ENCODE measurements around the gene UBTD2.

- no peak for TF ChIP-seq ZFP30 (CRISPR knock-in tag; IDR thresholded peaks at IDR 0.05)
- TF ChIP-seq OSR1 (CRISPR knock-in tag; IDR thresholded peaks at IDR 0.05), result no peak
- no peak for TF ChIP-seq GLIS3 (CRISPR knock-in tag; IDR thresholded peaks at IDR 0.05)
- no peak for TF ChIP-seq ZFP3 (CRISPR knock-in tag; IDR thresholded peaks at IDR 0.05)
Measured at GRCh38 chr5:172189693-172190296, 93.8 kb downstream of the UBTD2 start.
